Epithelial cell of esophagus (primary cell): ENCODE data around the gene TMPRSS2.

Experiments
- DNase-seq: peaks from one replicate; pipeline ENCODE4 v3.0.0; 2010; ENCODE audit warnings: low read depth
- H3K4me3 ChIP-seq: 2 replicates; pipeline ENCODE4 v1.5.1; 2011; ENCODE audit warnings: mild to moderate bottlenecking, low read length, control low read depth
- CTCF ChIP-seq: IDR thresholded peaks from 2 replicates; pipeline ENCODE4 v1.5.1; 2011; ENCODE audit warnings: low read depth, mild to moderate bottlenecking, low read length, control low read depth, inconsistent platforms; ENCODE audit not compliant: insufficient read depth; ENCODE audit errors: missing control alignments

The TMPRSS2 gene

GRCh38 chr21:41444703-41445464 lies 63.1 kb downstream of the TMPRSS2 start:
- TF ChIP-seq CTCF: no peak
- H3K4me3 ChIP-seq: no peak overlapping the region

GRCh38 chr21:41443562-41443961 lies 64.4 kb downstream of the TMPRSS2 start:
- no peak for TF ChIP-seq CTCF
- H3K4me3 ChIP-seq: no peak overlapping the region
- DNase-seq: no peak

More at GRCh38 chr21:41444703-41445464, 63.1 kb downstream of the TMPRSS2 start:
- no peak for DNase-seq

GRCh38 chr21:41442481-41443186 lies 65.3 kb downstream of the TMPRSS2 start:
- no peak for TF ChIP-seq CTCF
- no peak overlapping the region for H3K4me3 ChIP-seq
- DNase-seq: no peak

GRCh38 chr21:41441546-41441945 lies 66.4 kb downstream of the TMPRSS2 start:
- no peak for DNase-seq
- no peak overlapping the region for H3K4me3 ChIP-seq
- TF ChIP-seq CTCF: no peak

- DNase-seq: no peak
- no peak overlapping the region for H3K4me3 ChIP-seq
- TF ChIP-seq CTCF: no peak
Observed at GRCh38 chr21:41439248-41439647, 68.7 kb downstream of the TMPRSS2 start.

- no peak for DNase-seq
- H3K4me3 ChIP-seq: no peak overlapping the region
- TF ChIP-seq CTCF: no peak
Observed at GRCh38 chr21:41438425-41439113, 69.4 kb downstream of the TMPRSS2 start.
